Neural progenitor cell (in vitro differentiated cells): ENCODE measurements around the gene CXorf65. TPM values are rescaled to one million over a fixed set of nuclear protein-coding genes. Genes with fewer than 3 reads are reported as not detected.

Source experiments
- DNase-seq: peaks from one replicate; pipeline ENCODE4 v3.0.0-alpha.2; 2016; ENCODE audit warnings: low spot score
- H2AFZ ChIP-seq: fragments of 200-600 bp; sonication (generic); replicated peaks from 2 replicates; pipeline ENCODE4 v1.6.1; 2016; ENCODE audit warnings: antibody characterized with exemption
- H3F3A ChIP-seq: fragments of 200-600 bp; sonication (generic); 2 replicates; pipeline ENCODE4 v1.6.1; 2016; ENCODE audit warnings: antibody characterized with exemption, low read depth
- H3K27ac ChIP-seq: fragments of 200-600 bp; sonication (generic); 2 replicates; pipeline ENCODE4 v1.5.1; 2016; ENCODE audit warnings: mild to moderate bottlenecking
- H3K27me3 ChIP-seq: fragments of 200-600 bp; sonication (generic); 2 replicates; pipeline ENCODE4 v1.6.1; 2016; ENCODE audit warnings: mild to moderate bottlenecking, moderate library complexity
- H3K36me3 ChIP-seq: fragments of 200-600 bp; sonication (generic); 2 replicates; pipeline ENCODE4 v1.5.1; 2016
- H3K4me1 ChIP-seq: fragments of 200-600 bp; sonication (generic); 2 replicates; pipeline ENCODE4 v1.6.1; 2016; ENCODE audit warnings: mixed run types
- H3K4me2 ChIP-seq: fragments of 200-600 bp; sonication (generic); 2 replicates; pipeline ENCODE4 v1.6.1; 2016
- H3K4me3 ChIP-seq: fragments of 200-600 bp; sonication (generic); 2 replicates; pipeline ENCODE4 v1.5.1; 2016
- H3K79me2 ChIP-seq: fragments of 200-600 bp; sonication (generic); 2 replicates; pipeline ENCODE4 v1.6.1; 2016; ENCODE audit warnings: low read depth
- H3K9ac ChIP-seq: fragments of 200-600 bp; sonication (generic); 2 replicates; pipeline ENCODE4 v1.6.1; 2016
- H3K9me3 ChIP-seq: fragments of 200-600 bp; sonication (generic); 2 replicates; pipeline ENCODE4 v1.5.1; 2016; ENCODE audit warnings: low read depth
- H4K20me1 ChIP-seq: fragments of 200-600 bp; sonication (generic); 2 replicates; pipeline ENCODE4 v1.6.1; 2016; ENCODE audit warnings: low read depth
- H3K27ac Mint-ChIP-seq: 3 replicates; pipeline ENCODE4 v1.8.0; 2021; ENCODE audit warnings: mixed read lengths
- H3K27me3 Mint-ChIP-seq: 2 replicates; pipeline ENCODE4 v1.8.0; 2022; ENCODE audit warnings: low read depth, mild to moderate bottlenecking, inconsistent platforms, moderate library complexity, mixed read lengths; ENCODE audit not compliant: insufficient read depth
- H3K36me3 Mint-ChIP-seq: 3 replicates; pipeline ENCODE4 v1.8.0; 2021; ENCODE audit warnings: mixed read lengths
- H3K4me1 Mint-ChIP-seq: 3 replicates; pipeline ENCODE4 v1.8.0; 2021; ENCODE audit warnings: mixed read lengths
- H3K4me3 Mint-ChIP-seq: 3 replicates; pipeline ENCODE4 v1.8.0; 2021; ENCODE audit warnings: mild to moderate bottlenecking, moderate library complexity, mixed read lengths
- H3K9me3 Mint-ChIP-seq: 3 replicates; pipeline ENCODE4 v1.8.0; 2020; ENCODE audit warnings: mixed read lengths
- CTCF ChIP-seq: fragments of 200-600 bp; sonication (generic); IDR thresholded peaks from 2 replicates; pipeline ENCODE4 v1.5.1; 2017; ENCODE audit warnings: antibody characterized with exemption, mild to moderate bottlenecking
- EZH2 ChIP-seq: fragments of 200-600 bp; sonication (generic); IDR thresholded peaks from 2 replicates; pipeline ENCODE4 v1.6.1; 2017; ENCODE audit warnings: antibody characterized with exemption, mild to moderate bottlenecking, moderate library complexity
- EZH2phosphoT487 ChIP-seq: fragments of 200-600 bp; sonication (generic); IDR thresholded peaks from 2 replicates; pipeline ENCODE4 v1.6.1; 2017; ENCODE audit warnings: antibody characterized with exemption
- total RNA-seq: library from RNA; depleted of rRNA; stranded (reverse); fragments of >200 nt; gene quantifications from 2 replicates; pipeline ENCODE4 v1.2.3, GENCODE V29; 2015; ENCODE audit warnings: low replicate concordance

CXorf65 gene
- total RNA-seq, 1 donor from 2014 or later, result not detected

GRCh38 chrX:71111921-71112431 lies 5.4 kb upstream of the CXorf65 start:
- H3K27me3 ChIP-seq, result peaks cover under 1% of the 10 kb centered on the region
- DNase-seq, result no peak
- no peaks in the 10 kb centered on the region for H3K36me3 Mint-ChIP-seq
- no peak overlapping the region for H3K9ac ChIP-seq
- H3K79me2 ChIP-seq, result no peaks in the 10 kb centered on the region
- peaks cover 3% of the 10 kb centered on the region for H3K27me3 Mint-ChIP-seq
- no peak for TF ChIP-seq EZH2
- TF ChIP-seq EZH2phosphoT487, result no peak
- TF ChIP-seq CTCF, result no peak
- H3K27ac ChIP-seq, result no peak overlapping the region
- no peak overlapping the region for H2AFZ ChIP-seq
- no peaks in the 10 kb centered on the region for H3K36me3 ChIP-seq
- peaks cover 8% of the 10 kb centered on the region for H3K9me3 Mint-ChIP-seq
- no peak overlapping the region for H3K4me2 ChIP-seq
- H4K20me1 ChIP-seq, result no peaks in the 10 kb centered on the region
- no peaks in the 10 kb centered on the region for H3K4me1 ChIP-seq
- H3K4me3 ChIP-seq, result no peak overlapping the region
- no peak overlapping the region for H3K4me3 Mint-ChIP-seq
- no peaks in the 10 kb centered on the region for H3F3A ChIP-seq
- H3K27ac Mint-ChIP-seq, result no peak overlapping the region
- H3K9me3 ChIP-seq, result no peaks in the 10 kb centered on the region
- peaks cover 8% of the 10 kb centered on the region for H3K4me1 Mint-ChIP-seq

- TF ChIP-seq EZH2phosphoT487 (no peak), EZH2 (no peak), CTCF (no peak)
- peaks cover 12% of the 10 kb centered on the region for H3K9me3 Mint-ChIP-seq
- Histone ChIP-seq H3K4me3 (no peak within 1 kb of the TSS), H3K27ac (no peak within 1 kb of the TSS), H4K20me1 (no peaks in the 10 kb centered on the region), H3K4me1 (no peaks in the 10 kb centered on the region), H2AFZ (no peak within 1 kb of the TSS), H3K4me2 (no peak within 1 kb of the TSS), H3K36me3 (no peaks in the 10 kb centered on the region), H3K79me2 (no peaks in the 10 kb centered on the region), H3K27me3 (no peaks in the 10 kb centered on the region), H3K9me3 (no peaks in the 10 kb centered on the region), H3F3A (no peaks in the 10 kb centered on the region), H3K9ac (no peak within 1 kb of the TSS)
- H3K27ac Mint-ChIP-seq, result no peak within 1 kb of the TSS
- no peak for DNase-seq
- no peaks in the 10 kb centered on the region for H3K36me3 Mint-ChIP-seq
- H3K4me1 Mint-ChIP-seq, result peaks cover 8% of the 10 kb centered on the region
- no peak within 1 kb of the TSS for H3K4me3 Mint-ChIP-seq
- peaks cover 3% of the 10 kb centered on the region for H3K27me3 Mint-ChIP-seq
Measured at GRCh38 chrX:71111141-71111843, 4.8 kb upstream of the CXorf65 start, which contains the start of gene IL2RG. TSS of gene IL2RG (minus strand) at chrX:71111577. CDS start at chrX:71111539, 38 bp downstream.

GRCh38 chrX:71109051-71109450 lies 2.5 kb upstream of the CXorf65 start:
- no peak overlapping the region for H3K4me3 ChIP-seq
- no peaks in the 10 kb centered on the region for H3K36me3 Mint-ChIP-seq
- no peaks in the 10 kb centered on the region for H3K36me3 ChIP-seq
- no peaks in the 10 kb centered on the region for H3K27me3 ChIP-seq
- peaks cover 12% of the 10 kb centered on the region for H3K9me3 Mint-ChIP-seq
- no peak overlapping the region for H3K27ac ChIP-seq
- no peak overlapping the region for H3K4me3 Mint-ChIP-seq
- TF ChIP-seq EZH2 (no peak), EZH2phosphoT487 (no peak), CTCF (no peak)
- peaks cover 14% of the 10 kb centered on the region for H3K4me1 Mint-ChIP-seq
- H3K79me2 ChIP-seq, result no peaks in the 10 kb centered on the region
- H3K27me3 Mint-ChIP-seq, result peaks cover 5% of the 10 kb centered on the region
- H3F3A ChIP-seq, result peaks cover 7% of the 10 kb centered on the region
- no peak overlapping the region for H3K9ac ChIP-seq
- no peak overlapping the region for H2AFZ ChIP-seq
- peaks cover 2% of the 10 kb centered on the region for H3K4me1 ChIP-seq
- no peak overlapping the region for H3K27ac Mint-ChIP-seq
- no peaks in the 10 kb centered on the region for H4K20me1 ChIP-seq
- no peak overlapping the region for H3K4me2 ChIP-seq
- no peaks in the 10 kb centered on the region for H3K9me3 ChIP-seq
- no peak for DNase-seq
